HEK293 (cell line): ENCODE measurements around the gene AIF1L.
A peak's percentile ranks its signal among the peaks of the same experiment; 100 is the strongest.

Experiments used
- GFI1B ChIP-seq: fragments of 450-650 bp; formaldehyde crosslinking; IDR thresholded peaks from 2 replicates; pipeline ENCODE4 v1.5.1; 2016; ENCODE audit warnings: missing biosample characterization, missing genetic modification characterization
- KLF9 ChIP-seq: fragments of 450-650 bp; formaldehyde crosslinking; IDR thresholded peaks from 2 replicates; pipeline ENCODE4 v1.5.1; 2016; ENCODE audit warnings: missing biosample characterization, missing genetic modification characterization, low read depth
- SCRT2 ChIP-seq: fragments of 450-650 bp; formaldehyde crosslinking; IDR thresholded peaks from 2 replicates; pipeline ENCODE4 v1.5.1; 2016; ENCODE audit warnings: missing biosample characterization, missing genetic modification characterization
- TSHZ1 ChIP-seq: fragments of 450-650 bp; formaldehyde crosslinking; IDR thresholded peaks from 2 replicates; pipeline ENCODE4 v1.5.1; 2016; ENCODE audit warnings: missing biosample characterization, missing genetic modification characterization, borderline replicate concordance
- ZBTB21 ChIP-seq: fragments of 450-650 bp; formaldehyde crosslinking; IDR thresholded peaks from 2 replicates; pipeline ENCODE4 v1.5.1; 2017; ENCODE audit warnings: missing biosample characterization, missing genetic modification characterization
- ZBTB48 ChIP-seq: fragments of 450-650 bp; formaldehyde crosslinking; IDR thresholded peaks from 2 replicates; pipeline ENCODE4 v1.5.1; 2016; ENCODE audit warnings: missing biosample characterization, missing genetic modification characterization
- ZNF169 ChIP-seq: fragments of 450-650 bp; formaldehyde crosslinking; IDR thresholded peaks from 2 replicates; pipeline ENCODE4 v1.5.1; 2016; ENCODE audit warnings: missing biosample characterization, missing genetic modification characterization
- ZNF184 ChIP-seq: fragments of 450-650 bp; IDR thresholded peaks from 2 replicates; pipeline ENCODE4 v1.5.1; 2018; ENCODE audit warnings: missing biosample characterization, mild to moderate bottlenecking, missing genetic modification characterization
- ZNF19 ChIP-seq: fragments of 450-650 bp; formaldehyde crosslinking; IDR thresholded peaks from 2 replicates; pipeline ENCODE4; 2016; ENCODE audit warnings: missing biosample characterization, missing genetic modification characterization, low read depth
- ZNF280D ChIP-seq: fragments of 450-650 bp; formaldehyde crosslinking; IDR thresholded peaks from 2 replicates; pipeline ENCODE4 v1.5.1; 2016; ENCODE audit warnings: missing biosample characterization, missing genetic modification characterization
- ZNF335 ChIP-seq: fragments of 450-650 bp; formaldehyde crosslinking; conservative IDR thresholded peaks from 2 replicates; pipeline ENCODE4 v1.5.1; 2016; ENCODE audit warnings: missing biosample characterization, missing genetic modification characterization
- ZNF518A ChIP-seq: fragments of 450-650 bp; formaldehyde crosslinking; conservative IDR thresholded peaks from 2 replicates; pipeline ENCODE4 v1.5.1; 2016; ENCODE audit warnings: low read depth, missing biosample characterization, missing genetic modification characterization
- ZNF629 ChIP-seq: fragments of 450-650 bp; formaldehyde crosslinking; IDR thresholded peaks from 2 replicates; pipeline ENCODE4 v1.5.1; 2017; ENCODE audit warnings: missing biosample characterization, missing genetic modification characterization
- ZNF658 ChIP-seq: fragments of 450-650 bp; formaldehyde crosslinking; IDR thresholded peaks from 2 replicates; pipeline ENCODE4; 2016; ENCODE audit warnings: missing biosample characterization, missing genetic modification characterization
- ZNF837 ChIP-seq: fragments of 450-650 bp; formaldehyde crosslinking; IDR thresholded peaks from 2 replicates; pipeline ENCODE4 v1.5.1; 2016; ENCODE audit warnings: missing biosample characterization, missing genetic modification characterization
- TF ChIP-seq, protein P1 (sequence below): fragments of 450-650 bp; formaldehyde crosslinking; IDR thresholded peaks from 2 replicates; pipeline ENCODE4 v1.5.1; 2016; ENCODE audit warnings: missing biosample characterization, missing genetic modification characterization
- TF ChIP-seq, protein P2 (sequence below): fragments of 450-650 bp; formaldehyde crosslinking; IDR thresholded peaks from 2 replicates; pipeline ENCODE4 v1.5.1; 2016; ENCODE audit warnings: missing biosample characterization, missing genetic modification characterization
- TF ChIP-seq, protein P3 (sequence below): fragments of 450-650 bp; formaldehyde crosslinking; IDR thresholded peaks from 2 replicates; pipeline ENCODE4 v1.5.1; 2017; ENCODE audit warnings: missing biosample characterization, missing genetic modification characterization
- TF ChIP-seq, protein P4 (sequence below): fragments of 450-650 bp; IDR thresholded peaks from 2 replicates; pipeline ENCODE4 v1.5.1; 2018; ENCODE audit warnings: missing biosample characterization, mild to moderate bottlenecking, missing genetic modification characterization

AIF1L gene

DNA sequence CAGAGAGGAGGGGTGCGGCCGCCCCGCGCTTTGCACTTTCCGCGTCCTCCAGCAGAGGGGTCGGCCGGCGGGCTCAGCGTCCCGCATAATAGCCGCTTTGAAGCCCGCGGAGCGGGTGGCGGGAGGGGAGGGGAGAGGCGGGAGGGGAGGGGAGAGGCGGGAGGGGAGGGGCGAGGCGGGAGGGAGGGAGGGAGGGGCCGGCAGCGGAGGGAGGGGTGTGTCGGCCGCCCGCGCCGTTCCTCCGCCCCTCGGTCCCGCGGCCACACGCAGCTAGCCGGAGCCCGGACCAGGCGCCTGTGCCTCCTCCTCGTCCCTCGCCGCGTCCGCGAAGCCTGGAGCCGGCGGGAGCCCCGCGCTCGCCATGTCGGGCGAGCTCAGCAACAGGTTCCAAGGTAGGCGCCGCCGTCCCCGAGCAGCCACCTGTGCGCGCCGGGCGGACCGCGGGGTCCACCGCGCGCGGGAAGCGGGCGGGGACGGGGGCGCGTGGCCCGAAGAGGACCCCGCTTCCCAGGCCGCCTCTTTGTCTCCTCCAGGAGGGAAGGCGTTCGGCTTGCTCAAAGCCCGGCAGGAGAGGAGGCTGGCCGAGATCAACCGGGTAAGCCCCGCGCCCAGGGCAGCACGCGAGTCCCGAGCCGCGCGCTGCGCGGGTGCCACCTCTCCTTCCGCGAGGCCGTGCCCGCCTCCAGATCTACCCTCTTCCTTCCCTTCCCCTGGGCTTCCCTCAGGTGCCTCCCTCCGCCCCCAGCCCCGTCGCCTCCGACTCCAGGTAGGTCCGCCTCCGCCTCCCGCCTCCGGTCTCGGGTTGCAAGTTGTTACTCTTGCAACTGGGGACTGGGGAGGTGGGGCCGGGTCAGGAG lies at the start of gene AIF1L (continued):
- TF ChIP-seq, protein P1, sequence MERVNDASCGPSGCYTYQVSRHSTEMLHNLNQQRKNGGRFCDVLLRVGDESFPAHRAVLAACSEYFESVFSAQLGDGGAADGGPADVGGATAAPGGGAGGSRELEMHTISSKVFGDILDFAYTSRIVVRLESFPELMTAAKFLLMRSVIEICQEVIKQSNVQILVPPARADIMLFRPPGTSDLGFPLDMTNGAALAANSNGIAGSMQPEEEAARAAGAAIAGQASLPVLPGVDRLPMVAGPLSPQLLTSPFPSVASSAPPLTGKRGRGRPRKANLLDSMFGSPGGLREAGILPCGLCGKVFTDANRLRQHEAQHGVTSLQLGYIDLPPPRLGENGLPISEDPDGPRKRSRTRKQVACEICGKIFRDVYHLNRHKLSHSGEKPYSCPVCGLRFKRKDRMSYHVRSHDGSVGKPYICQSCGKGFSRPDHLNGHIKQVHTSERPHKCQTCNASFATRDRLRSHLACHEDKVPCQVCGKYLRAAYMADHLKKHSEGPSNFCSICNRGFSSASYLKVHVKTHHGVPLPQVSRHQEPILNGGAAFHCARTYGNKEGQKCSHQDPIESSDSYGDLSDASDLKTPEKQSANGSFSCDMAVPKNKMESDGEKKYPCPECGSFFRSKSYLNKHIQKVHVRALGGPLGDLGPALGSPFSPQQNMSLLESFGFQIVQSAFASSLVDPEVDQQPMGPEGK (tag by site-specific recombination), result peak; percentile 87
- TF ChIP-seq ZNF629 (tag by site-specific recombination), result 0 out of 2 replicates have a peak, but pooled peaks have one; percentile 25
- TF ChIP-seq, protein P2, sequence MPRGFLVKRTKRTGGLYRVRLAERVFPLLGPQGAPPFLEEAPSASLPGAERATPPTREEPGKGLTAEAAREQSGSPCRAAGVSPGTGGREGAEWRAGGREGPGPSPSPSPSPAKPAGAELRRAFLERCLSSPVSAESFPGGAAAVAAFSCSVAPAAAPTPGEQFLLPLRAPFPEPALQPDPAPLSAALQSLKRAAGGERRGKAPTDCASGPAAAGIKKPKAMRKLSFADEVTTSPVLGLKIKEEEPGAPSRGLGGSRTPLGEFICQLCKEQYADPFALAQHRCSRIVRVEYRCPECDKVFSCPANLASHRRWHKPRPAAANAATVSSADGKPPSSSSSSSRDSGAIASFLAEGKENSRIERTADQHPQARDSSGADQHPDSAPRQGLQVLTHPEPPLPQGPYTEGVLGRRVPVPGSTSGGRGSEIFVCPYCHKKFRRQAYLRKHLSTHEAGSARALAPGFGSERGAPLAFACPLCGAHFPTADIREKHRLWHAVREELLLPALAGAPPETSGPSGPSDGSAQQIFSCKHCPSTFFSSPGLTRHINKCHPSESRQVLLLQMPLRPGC (tag by site-specific recombination), result no peak
- peak; percentile 98 for TF ChIP-seq SCRT2
- no peak for TF ChIP-seq ZNF518A (tag by site-specific recombination)
- TF ChIP-seq ZNF837 (tag by site-specific recombination), result no peak
- TF ChIP-seq, protein P3, sequence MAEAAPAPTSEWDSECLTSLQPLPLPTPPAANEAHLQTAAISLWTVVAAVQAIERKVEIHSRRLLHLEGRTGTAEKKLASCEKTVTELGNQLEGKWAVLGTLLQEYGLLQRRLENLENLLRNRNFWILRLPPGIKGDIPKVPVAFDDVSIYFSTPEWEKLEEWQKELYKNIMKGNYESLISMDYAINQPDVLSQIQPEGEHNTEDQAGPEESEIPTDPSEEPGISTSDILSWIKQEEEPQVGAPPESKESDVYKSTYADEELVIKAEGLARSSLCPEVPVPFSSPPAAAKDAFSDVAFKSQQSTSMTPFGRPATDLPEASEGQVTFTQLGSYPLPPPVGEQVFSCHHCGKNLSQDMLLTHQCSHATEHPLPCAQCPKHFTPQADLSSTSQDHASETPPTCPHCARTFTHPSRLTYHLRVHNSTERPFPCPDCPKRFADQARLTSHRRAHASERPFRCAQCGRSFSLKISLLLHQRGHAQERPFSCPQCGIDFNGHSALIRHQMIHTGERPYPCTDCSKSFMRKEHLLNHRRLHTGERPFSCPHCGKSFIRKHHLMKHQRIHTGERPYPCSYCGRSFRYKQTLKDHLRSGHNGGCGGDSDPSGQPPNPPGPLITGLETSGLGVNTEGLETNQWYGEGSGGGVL (tag by site-specific recombination), result peak; percentile 84
- TF ChIP-seq, protein P4, sequence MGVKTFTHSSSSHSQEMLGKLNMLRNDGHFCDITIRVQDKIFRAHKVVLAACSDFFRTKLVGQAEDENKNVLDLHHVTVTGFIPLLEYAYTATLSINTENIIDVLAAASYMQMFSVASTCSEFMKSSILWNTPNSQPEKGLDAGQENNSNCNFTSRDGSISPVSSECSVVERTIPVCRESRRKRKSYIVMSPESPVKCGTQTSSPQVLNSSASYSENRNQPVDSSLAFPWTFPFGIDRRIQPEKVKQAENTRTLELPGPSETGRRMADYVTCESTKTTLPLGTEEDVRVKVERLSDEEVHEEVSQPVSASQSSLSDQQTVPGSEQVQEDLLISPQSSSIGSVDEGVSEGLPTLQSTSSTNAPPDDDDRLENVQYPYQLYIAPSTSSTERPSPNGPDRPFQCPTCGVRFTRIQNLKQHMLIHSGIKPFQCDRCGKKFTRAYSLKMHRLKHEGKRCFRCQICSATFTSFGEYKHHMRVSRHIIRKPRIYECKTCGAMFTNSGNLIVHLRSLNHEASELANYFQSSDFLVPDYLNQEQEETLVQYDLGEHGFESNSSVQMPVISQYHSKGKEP (tag by site-specific recombination), result peak; percentile 89
- TF ChIP-seq TSHZ1, result no peak
- TF ChIP-seq ZBTB48 (tag by site-specific recombination), result peak; percentile 52; the same call in 1 of the 2 replicates
- no peak for TF ChIP-seq ZBTB21
- no peak for TF ChIP-seq GFI1B (tag by site-specific recombination)
- peak; percentile 95 for TF ChIP-seq ZNF335 (tag by site-specific recombination)
- 0 out of 2 replicates have a peak, but pooled peaks have one; percentile 53 for TF ChIP-seq ZNF184
- peak; percentile 51 for TF ChIP-seq KLF9
- no peak for TF ChIP-seq ZNF169 (tag by site-specific recombination)
- no peak for TF ChIP-seq ZNF19
- TF ChIP-seq ZNF658, result no peak
- TF ChIP-seq ZNF280D (tag by site-specific recombination), result no peak
